PC-3 (cell line): ENCODE data around the gene CHMP4B.
"Not testable (repeated sequence)": the region's sequence is repeated elsewhere in the genome, so short reads cannot be mapped to it uniquely, and the experiment has no call there.

Source experiments
- CTCF ChIP-seq: fragments of 300-600 bp; sonication (generic); conservative IDR thresholded peaks from 2 replicates; pipeline ENCODE4 v1.5.1; 2017; ENCODE audit warnings: antibody characterized with exemption, low read depth, mild to moderate bottlenecking, low read length
- EZH2 ChIP-seq: fragments of 300-600 bp; sonication (generic); IDR thresholded peaks from one replicate; pipeline ENCODE4 v1.6.1; 2017; ENCODE audit warnings: antibody characterized with exemption, mild to moderate bottlenecking, low read length; ENCODE audit not compliant: unreplicated experiment
- EZH2phosphoT487 ChIP-seq: fragments of 300-600 bp; sonication (generic); IDR thresholded peaks from 2 replicates; pipeline ENCODE4 v1.6.1; 2018; ENCODE audit warnings: mild to moderate bottlenecking, antibody characterized with exemption, low read length, borderline replicate concordance

- not testable (repeated sequence) for TF ChIP-seq CTCF, EZH2phosphoT487, EZH2
Measured at GRCh38 chr20:33792598-33792989, 18.6 kb upstream of the CHMP4B start.
